LNCAP (cell line): ENCODE measurements around the gene AGPAT3.
A peak's percentile ranks its signal among the peaks of the same experiment; 100 is the strongest.

Source experiments
- TF ChIP-seq, protein P1 (sequence below): fragments of 450-650 bp; IDR thresholded peaks from 2 replicates; pipeline ENCODE4 v1.5.1; 2017; ENCODE audit warnings: mild to moderate bottlenecking

AGPAT3 gene

GRCh38 chr21:43974791-43975468 is 109.9 kb downstream of the AGPAT3 start:
- TF ChIP-seq, protein P1, sequence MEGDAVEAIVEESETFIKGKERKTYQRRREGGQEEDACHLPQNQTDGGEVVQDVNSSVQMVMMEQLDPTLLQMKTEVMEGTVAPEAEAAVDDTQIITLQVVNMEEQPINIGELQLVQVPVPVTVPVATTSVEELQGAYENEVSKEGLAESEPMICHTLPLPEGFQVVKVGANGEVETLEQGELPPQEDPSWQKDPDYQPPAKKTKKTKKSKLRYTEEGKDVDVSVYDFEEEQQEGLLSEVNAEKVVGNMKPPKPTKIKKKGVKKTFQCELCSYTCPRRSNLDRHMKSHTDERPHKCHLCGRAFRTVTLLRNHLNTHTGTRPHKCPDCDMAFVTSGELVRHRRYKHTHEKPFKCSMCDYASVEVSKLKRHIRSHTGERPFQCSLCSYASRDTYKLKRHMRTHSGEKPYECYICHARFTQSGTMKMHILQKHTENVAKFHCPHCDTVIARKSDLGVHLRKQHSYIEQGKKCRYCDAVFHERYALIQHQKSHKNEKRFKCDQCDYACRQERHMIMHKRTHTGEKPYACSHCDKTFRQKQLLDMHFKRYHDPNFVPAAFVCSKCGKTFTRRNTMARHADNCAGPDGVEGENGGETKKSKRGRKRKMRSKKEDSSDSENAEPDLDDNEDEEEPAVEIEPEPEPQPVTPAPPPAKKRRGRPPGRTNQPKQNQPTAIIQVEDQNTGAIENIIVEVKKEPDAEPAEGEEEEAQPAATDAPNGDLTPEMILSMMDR: no peak

DNA sequence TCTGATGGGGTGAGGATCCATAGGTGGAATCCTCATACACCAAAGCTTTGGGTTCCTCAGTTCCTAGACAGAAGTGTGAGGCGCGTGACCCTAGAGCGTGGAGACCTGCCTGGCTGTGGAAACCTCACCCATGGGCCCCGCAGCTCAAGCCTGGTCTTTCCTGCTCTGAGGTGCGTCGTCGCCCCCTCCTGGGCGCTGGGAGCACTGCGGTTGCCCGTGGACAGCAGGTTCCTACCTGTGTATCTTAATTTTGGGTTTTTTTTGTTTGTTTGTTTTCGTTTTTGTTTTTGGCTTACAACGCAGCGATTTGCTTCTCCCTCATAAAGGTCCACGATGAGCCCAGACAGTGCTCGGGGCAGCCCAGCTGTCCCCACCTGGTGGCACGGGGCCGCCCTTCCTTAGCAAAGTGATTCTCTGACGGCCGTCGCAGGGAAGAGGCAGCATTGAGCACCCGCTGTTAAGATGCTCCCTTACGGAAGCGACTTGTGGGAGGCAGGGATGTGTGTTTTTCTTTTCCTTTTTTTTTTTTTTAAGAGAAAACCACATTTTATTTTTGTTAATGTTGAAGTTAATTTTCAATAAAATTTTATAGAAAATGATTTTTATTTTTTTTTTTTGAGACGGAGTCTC is 110.6 kb downstream of the AGPAT3 start:
- TF ChIP-seq, protein P1: peak; percentile 90

- TF ChIP-seq, protein P1: no peak
Measured at GRCh38 chr21:43976661-43977060, 111.6 kb downstream of the AGPAT3 start.

GRCh38 chr21:43978060-43978459 is 113.0 kb downstream of the AGPAT3 start:
- TF ChIP-seq, protein P1: no peak

- TF ChIP-seq, protein P1: peak; percentile 19; the same call in 1 of the 2 replicates
Measured at GRCh38 chr21:43979654-43980053, 114.6 kb downstream of the AGPAT3 start.

- TF ChIP-seq, protein P1: no peak
Measured at GRCh38 chr21:43981151-43981870, 116.3 kb downstream of the AGPAT3 start.

DNA sequence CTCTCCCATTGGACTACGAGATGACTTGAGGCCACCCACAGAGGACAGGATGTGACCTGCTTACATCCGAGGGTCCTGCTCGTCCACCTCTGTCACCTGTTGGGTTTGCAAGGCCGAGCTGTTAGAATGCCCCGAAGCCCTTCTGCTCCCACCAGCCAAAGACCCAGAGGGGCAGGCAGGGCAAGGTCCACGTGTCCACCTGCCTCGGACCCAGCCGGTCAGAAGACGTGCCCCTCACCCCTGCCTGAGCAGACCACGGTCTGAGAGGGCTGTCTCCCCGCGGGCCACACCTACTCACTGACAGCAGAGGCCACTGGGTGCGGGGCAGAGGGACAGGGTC is 116.8 kb downstream of the AGPAT3 start:
- TF ChIP-seq, protein P1: no peak
